ENCODE measurements around the gene DOCK1.
"Not testable (repeated sequence)": the region's sequence is repeated elsewhere in the genome, so short reads cannot be mapped to it uniquely, and the experiment has no call there.

DOCK1 gene

GRCh38 chr10:126904818-126905701, at the start of gene DOCK1:
Gene DOCK1, plus strand, starts transcription at chr10:126905428. Its CDS starts 90 bp downstream, at chr10:126905518.
- DNase-seq, result no peak

- no peak for DNase-seq
Measured at GRCh38 chr10:126857178-126857806, 47.9 kb upstream of the DOCK1 start.

GRCh38 chr10:126867567-126868365, 37.5 kb upstream of the DOCK1 start:
- DNase-seq, result no peak

- no peak for DNase-seq
Measured at GRCh38 chr10:126868371-126868770, 36.9 kb upstream of the DOCK1 start.

GRCh38 chr10:126872135-126872534, 33.1 kb upstream of the DOCK1 start:
- DNase-seq, result no peak

GRCh38 chr10:126872768-126873167, 32.5 kb upstream of the DOCK1 start:
- DNase-seq, result no peak

GRCh38 chr10:126876456-126876855, 28.8 kb upstream of the DOCK1 start:
- no peak for DNase-seq

GRCh38 chr10:126877390-126877789, 27.8 kb upstream of the DOCK1 start:
- DNase-seq, result no peak

- no peak for DNase-seq
Measured at GRCh38 chr10:126878594-126878993, 26.6 kb upstream of the DOCK1 start.

GRCh38 chr10:126880926-126881325, 24.3 kb upstream of the DOCK1 start:
- DNase-seq, result no peak

GRCh38 chr10:126882055-126882454, 23.2 kb upstream of the DOCK1 start:
- not testable (repeated sequence) for DNase-seq

- DNase-seq, result not testable (repeated sequence)
Measured at GRCh38 chr10:126888436-126888835, 16.8 kb upstream of the DOCK1 start.

GRCh38 chr10:126889421-126889820, 15.8 kb upstream of the DOCK1 start:
- DNase-seq, result no peak

- DNase-seq, result not testable (repeated sequence)
Measured at GRCh38 chr10:126890797-126891196, 14.4 kb upstream of the DOCK1 start.

GRCh38 chr10:126892226-126893175, 12.7 kb upstream of the DOCK1 start:
- DNase-seq, result no peak

GRCh38 chr10:126893206-126893605, 12.0 kb upstream of the DOCK1 start:
- no peak for DNase-seq

- DNase-seq, result no peak
Measured at GRCh38 chr10:126893841-126894240, 11.4 kb upstream of the DOCK1 start.

GRCh38 chr10:126895214-126895781, 9.9 kb upstream of the DOCK1 start:
- DNase-seq, result no peak

- DNase-seq, result no peak
Measured at GRCh38 chr10:126898460-126898859, 6.8 kb upstream of the DOCK1 start.

- DNase-seq, result not testable (repeated sequence)
Measured at GRCh38 chr10:126899529-126899928, 5.7 kb upstream of the DOCK1 start.

- DNase-seq, result no peak
Measured at GRCh38 chr10:126902157-126902556, 3.1 kb upstream of the DOCK1 start.
